NCI-H82 treated with DMSO at 0.1 percent for 48 hours (cell line): ENCODE measurements around the gene POMGNT1.

Experiments used
- DNase-seq: peaks from one replicate; lab custom pipeline; 2025; ENCODE audit not compliant: unreplicated experiment; lab: John Stamatoyannopoulos, UW

The POMGNT1 gene

GRCh38 chr1:46211051-46211450 is 12.8 kb upstream of the POMGNT1 start:
- no peak for DNase-seq

DNA sequence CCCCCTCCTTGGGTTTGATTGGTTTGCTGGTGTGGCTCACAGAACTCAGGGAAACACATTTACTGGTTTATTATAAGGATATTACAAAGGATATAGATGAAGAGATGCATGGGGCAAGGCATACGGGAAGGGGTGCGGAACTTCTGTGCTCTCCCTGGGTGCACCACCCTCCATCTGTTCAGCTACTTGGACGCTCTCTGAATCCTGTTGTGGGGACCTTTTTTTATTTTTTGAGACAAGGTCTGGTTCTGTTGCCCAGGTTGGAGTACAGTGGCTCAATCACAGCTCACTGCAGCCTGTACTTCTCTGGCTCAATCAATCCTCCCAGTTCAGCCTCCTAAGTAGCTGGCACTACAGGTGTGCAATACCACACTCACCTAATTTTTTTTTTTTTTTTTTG is 12.3 kb upstream of the POMGNT1 start:
- DNase-seq = no peak

- DNase-seq = no peak
These were observed 8.2 kb upstream of the POMGNT1 start for GRCh38 chr1:46206399-46206798.

- DNase-seq = no peak
These were observed 7.6 kb upstream of the POMGNT1 start for GRCh38 chr1:46205791-46206190.

GRCh38 chr1:46205141-46205540 is 6.9 kb upstream of the POMGNT1 start:
- no peak for DNase-seq

DNA sequence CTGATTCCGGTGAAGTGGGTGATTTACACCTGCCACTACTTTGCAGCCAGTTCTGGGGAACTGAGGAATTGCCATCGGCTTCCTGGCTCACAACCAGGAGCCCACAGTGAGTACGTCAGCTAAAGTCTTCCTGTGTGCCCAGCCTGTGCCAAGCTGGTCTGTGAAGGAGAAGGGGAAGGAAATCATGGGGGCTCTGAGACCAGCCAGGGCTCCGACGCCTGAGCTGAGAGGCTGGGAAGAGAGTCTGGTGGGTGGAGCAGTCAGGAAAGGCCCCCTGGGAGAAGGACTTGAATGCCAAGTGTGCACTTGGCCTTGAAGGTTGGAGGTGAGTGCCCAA is 6.1 kb upstream of the POMGNT1 start:
- no peak for DNase-seq

GRCh38 chr1:46203738-46204405 is 5.6 kb upstream of the POMGNT1 start:
- DNase-seq = no peak

DNA sequence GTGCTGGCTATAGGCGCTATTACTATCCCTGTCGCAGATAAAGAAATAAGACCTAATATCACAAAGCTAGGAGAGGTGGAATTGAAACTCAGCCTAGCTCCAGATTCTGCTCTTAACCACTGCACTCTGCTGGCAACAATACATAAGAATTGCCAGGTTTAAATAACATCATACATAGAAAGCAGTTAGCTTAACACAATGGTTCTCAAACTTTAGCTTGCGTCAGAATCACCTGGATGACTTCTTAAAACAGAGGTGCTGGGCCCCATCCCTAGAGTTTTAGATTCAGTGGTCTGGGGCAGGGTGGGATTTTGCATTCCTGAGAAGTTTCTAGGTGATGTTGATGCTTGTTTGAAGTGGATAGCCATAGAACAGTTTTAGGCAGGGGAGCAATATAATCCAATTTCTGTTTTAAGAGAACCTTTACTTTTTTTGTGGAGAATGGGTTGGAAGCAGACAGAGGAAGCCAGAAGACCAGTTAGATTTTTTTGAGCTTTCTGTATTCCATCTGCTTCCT is 1.1 kb upstream of the POMGNT1 start:
- no peak for DNase-seq

GRCh38 chr1:46197560-46197963 is 672 bp downstream of the POMGNT1 start:
- DNase-seq = no peak

- no peak for DNase-seq
These were observed 1.6 kb downstream of the POMGNT1 start for GRCh38 chr1:46196609-46197008.

GRCh38 chr1:46194641-46195193 is 3.5 kb downstream of the POMGNT1 start:
- DNase-seq = no peak

- DNase-seq = no peak
These were observed 4.2 kb downstream of the POMGNT1 start for GRCh38 chr1:46193984-46194570.

DNA sequence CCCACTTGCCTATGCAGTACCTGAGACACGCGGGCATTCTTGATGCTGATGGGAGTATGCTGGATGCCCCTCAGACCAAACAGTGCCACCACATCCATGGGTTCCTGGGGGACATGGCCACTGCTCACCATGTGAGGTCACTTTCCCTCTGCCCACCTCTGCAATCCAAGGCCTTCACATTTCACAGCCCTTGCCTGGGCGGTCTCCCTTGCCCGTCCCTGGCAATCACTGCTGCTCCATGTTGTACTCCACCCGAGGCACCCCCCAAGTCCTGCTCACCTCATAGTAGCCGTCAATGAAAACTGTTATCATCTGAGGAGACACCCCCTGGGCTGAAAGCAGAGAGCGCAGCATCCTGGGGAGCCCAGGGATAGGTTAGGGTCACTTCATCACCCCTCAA is 4.9 kb downstream of the POMGNT1 start:
- no peak for DNase-seq

DNA sequence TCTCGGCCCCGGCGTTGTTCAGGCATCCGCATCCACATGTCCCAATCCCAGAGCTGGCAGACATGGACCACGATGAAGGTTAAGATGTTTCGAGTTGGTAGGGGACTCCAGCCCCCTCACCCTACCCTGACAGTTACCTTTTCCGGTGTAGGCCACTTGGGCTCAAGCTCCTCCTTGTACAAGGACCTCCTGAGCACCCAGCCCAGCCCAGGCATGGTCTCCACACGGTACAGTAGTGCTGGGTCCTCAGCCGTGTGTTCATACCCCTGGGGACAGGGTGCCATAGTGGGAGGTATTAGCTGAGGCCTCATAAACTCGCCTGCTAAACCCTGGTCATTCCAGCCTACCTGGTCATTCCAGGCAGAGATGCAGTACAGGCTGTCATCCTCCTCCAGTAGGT is 6.1 kb downstream of the POMGNT1 start:
- DNase-seq = no peak

DNA sequence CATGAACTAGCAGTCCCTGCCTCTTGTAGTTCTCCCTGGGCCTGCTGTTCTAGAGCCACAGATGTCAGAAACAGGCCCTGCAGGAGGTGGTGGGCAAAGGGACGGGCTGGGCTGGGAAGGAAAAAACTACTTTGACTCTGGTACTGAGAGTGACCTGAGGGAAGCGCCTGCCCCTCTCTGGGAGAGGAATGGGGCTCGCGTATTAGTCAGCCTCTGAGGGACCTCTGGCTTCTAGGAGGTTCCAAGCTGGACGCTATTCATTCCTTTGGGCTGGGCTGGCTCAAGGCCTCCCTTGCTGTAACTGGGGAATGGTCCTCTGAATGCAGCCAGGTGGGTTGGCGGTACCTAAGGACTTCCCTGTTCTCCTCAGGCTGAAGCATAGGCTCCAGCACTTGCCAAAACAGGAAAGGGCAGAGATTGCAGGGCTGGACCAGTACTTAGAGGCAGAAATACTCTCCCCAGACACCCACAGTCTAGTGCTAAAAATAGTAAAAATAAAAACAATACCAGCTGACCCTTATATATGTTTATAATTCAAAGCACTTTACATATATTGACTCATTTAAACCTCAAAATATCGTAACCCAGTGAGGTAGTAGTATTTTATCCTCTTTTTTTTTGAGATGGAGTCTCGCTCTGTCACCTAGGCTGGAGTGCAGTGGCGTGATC is 7.1 kb downstream of the POMGNT1 start:
- no peak for DNase-seq

- DNase-seq = no peak
These were observed 7.7 kb downstream of the POMGNT1 start for GRCh38 chr1:46190539-46190938.

- DNase-seq = no peak
These were observed 9.8 kb downstream of the POMGNT1 start for GRCh38 chr1:46188295-46189030.

GRCh38 chr1:46187106-46187869 is 10.9 kb downstream of the POMGNT1 start:
- DNase-seq = no peak

GRCh38 chr1:46186076-46186475 is 12.2 kb downstream of the POMGNT1 start:
- DNase-seq = no peak

- no peak for DNase-seq
These were observed 13.1 kb downstream of the POMGNT1 start for GRCh38 chr1:46184920-46185658.
